Panc1 (cell line): ENCODE results near the gene ADNP. TPM values are rescaled to one million over a fixed set of nuclear protein-coding genes. Genes with fewer than 3 reads are reported as not detected.

Experiments used
- ATAC-seq: fragments of 200-7000 bp; cut with Tn5 transposase; 2 replicates; pipeline ENCODE4 v1.9.1; 2020; ENCODE audit warnings: mild to moderate bottlenecking, moderate library complexity
- BruUV-seq: library from RNA; stranded (reverse); fragments of 400-500 nt; replicated peaks from 2 replicates; lab custom pipeline; 2021; lab: Mats Ljungman, UMichigan
- CTCF ChIA-PET: fragments of 300-600 bp; sonication (Branson Sonifier 250); formaldehyde crosslinking; loops from one replicate; lab custom pipeline; 2022; ENCODE audit warnings: antibody characterized with exemption; lab: Charles Lee
- POLR2A ChIA-PET: fragments of 300-600 bp; sonication (Branson Sonifier 250); formaldehyde crosslinking; loops from one replicate; lab custom pipeline; 2022; ENCODE audit warnings: antibody characterized with exemption; lab: Charles Lee
- DNase-seq: peaks from one replicate; pipeline ENCODE4 v3.0.0-alpha.2; 2010; ENCODE audit warnings: low read depth, low spot score
- H3K27ac ChIP-seq: 2 replicates; pipeline ENCODE4 v1.5.1; 2011; ENCODE audit warnings: mild to moderate bottlenecking, low read length, inconsistent platforms
- H3K27me3 ChIP-seq: fragments of 200-500 bp; sonication (Bioruptor generic); 2 replicates; pipeline ENCODE4 v1.6.0; 2014; ENCODE audit warnings: low read length, inconsistent platforms; ENCODE audit not compliant: control insufficient read depth, insufficient read depth
- H3K36me3 ChIP-seq: fragments of 200-500 bp; sonication (Bioruptor generic); 2 replicates; pipeline ENCODE4 v1.5.1; 2014; ENCODE audit warnings: inconsistent platforms, mild to moderate bottlenecking, low read length, moderate library complexity; ENCODE audit not compliant: control insufficient read depth, insufficient read depth
- H3K4me1 ChIP-seq: 2 replicates; pipeline ENCODE4 v1.5.1; 2011; ENCODE audit warnings: inconsistent platforms, mild to moderate bottlenecking, low read length, moderate library complexity; ENCODE audit not compliant: control insufficient read depth, insufficient read depth
- H3K4me3 ChIP-seq, 2 experiments: 2 replicates each; pipeline ENCODE4 v1.5.1; 2011 to 2012; ENCODE audit warnings: low read depth in 2 of 2, low read length in 2 of 2, mild to moderate bottlenecking in 2 of 2, inconsistent platforms in 1 of 2, moderate library complexity in 1 of 2
- H3K9me3 ChIP-seq: fragments of 200-500 bp; sonication (Bioruptor generic); 2 replicates; pipeline ENCODE4 v1.5.1; 2014; ENCODE audit warnings: low read depth, mild to moderate bottlenecking, inconsistent platforms, low read length, moderate library complexity; ENCODE audit not compliant: control insufficient read depth, insufficient read depth
- POLR2AphosphoS5 ChIP-seq: IDR thresholded peaks from 2 replicates; pipeline ENCODE4 v1.6.1; 2012; ENCODE audit warnings: mild to moderate bottlenecking, low read depth, low read length, moderate library complexity
- SIN3A ChIP-seq: IDR thresholded peaks from 2 replicates; pipeline ENCODE4 v1.6.1; 2012; ENCODE audit warnings: low read depth, mild to moderate bottlenecking, low read length, moderate library complexity, borderline replicate concordance; ENCODE audit not compliant: insufficient read depth
- TCF7L2 ChIP-seq: IDR thresholded peaks from 2 replicates; pipeline ENCODE4 v1.6.1; 2011; ENCODE audit warnings: mild to moderate bottlenecking, low read depth, low read length, inconsistent platforms
- in situ Hi-C: cut with HindIII; loops from 2 replicates; pipeline ENCODE4 v1.10.0; 2016; ENCODE audit warnings: low sequenced_read_pairs, low pct_unique_long_range_greater_than_20kb
- intact Hi-C: fragments of 100-400 bp; cut with micrococcal nuclease; formaldehyde crosslinking; loops from one replicate; pipeline ENCODE4 v1.10.0; 2022; ENCODE audit not compliant: unreplicated experiment
- total RNA-seq: library from RNA; stranded (reverse); gene quantifications from one replicate; pipeline ENCODE4 v1.2.1, GENCODE V29; 2021; ENCODE audit not compliant: unreplicated experiment
- TF ChIP-seq, protein P1 (sequence below), 2 experiments: IDR thresholded peaks; 2 replicates each; pipeline ENCODE4 v1.6.1; 2011 to 2012; ENCODE audit warnings: low read depth in 2 of 2, control low read depth in 1 of 2, low read length in 1 of 2, mild to moderate bottlenecking in 1 of 2, moderate library complexity in 1 of 2; ENCODE audit not compliant: insufficient read depth in 1 of 2
- TF ChIP-seq, protein P2 (sequence below): fragments of 450-650 bp; IDR thresholded peaks from 2 replicates; pipeline ENCODE4 v1.5.1; 2017; ENCODE audit warnings: mild to moderate bottlenecking

The ADNP gene
- total RNA-seq, 1 experiment from 2014 or later, result 65.1 TPM

DNA sequence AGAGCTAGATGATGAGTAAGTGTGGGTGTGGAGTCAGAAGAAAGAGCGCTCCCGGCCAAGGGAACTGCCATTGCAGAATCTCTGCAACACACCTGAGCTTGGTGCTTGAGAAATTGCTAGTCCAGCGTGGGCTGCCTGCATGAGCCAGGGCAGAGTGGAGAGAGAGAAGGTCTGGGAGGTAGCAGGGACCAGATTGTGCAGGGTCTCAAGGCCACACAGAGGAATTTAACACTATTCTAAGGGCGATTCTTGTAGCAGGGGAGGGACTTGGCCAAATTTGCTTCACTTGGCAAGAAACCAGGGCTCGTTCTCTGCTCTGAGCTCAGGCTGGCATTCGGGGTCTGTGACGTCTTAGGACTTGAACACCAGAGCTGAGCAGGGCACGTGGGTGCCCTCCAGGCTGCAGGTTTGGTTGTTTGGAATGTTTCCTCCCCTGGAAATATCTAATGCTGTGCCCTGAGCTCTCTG, 82.9 kb downstream of the ADNP start:
- ChIA-PET CTCF (no interaction called here), POLR2A (interaction anchor here (0.6 kb wide), 2 partner anchors 77 to 936 kb away, joined by 5 to 9 read pairs; no protein-coding TSS in a partner anchor)
- DNase-seq (no peak), ATAC-seq (peak; percentile 7)
- no peak for TF ChIP-seq TCF7L2
- no peak for TF ChIP-seq POLR2AphosphoS5
- TF ChIP-seq, protein P1, sequence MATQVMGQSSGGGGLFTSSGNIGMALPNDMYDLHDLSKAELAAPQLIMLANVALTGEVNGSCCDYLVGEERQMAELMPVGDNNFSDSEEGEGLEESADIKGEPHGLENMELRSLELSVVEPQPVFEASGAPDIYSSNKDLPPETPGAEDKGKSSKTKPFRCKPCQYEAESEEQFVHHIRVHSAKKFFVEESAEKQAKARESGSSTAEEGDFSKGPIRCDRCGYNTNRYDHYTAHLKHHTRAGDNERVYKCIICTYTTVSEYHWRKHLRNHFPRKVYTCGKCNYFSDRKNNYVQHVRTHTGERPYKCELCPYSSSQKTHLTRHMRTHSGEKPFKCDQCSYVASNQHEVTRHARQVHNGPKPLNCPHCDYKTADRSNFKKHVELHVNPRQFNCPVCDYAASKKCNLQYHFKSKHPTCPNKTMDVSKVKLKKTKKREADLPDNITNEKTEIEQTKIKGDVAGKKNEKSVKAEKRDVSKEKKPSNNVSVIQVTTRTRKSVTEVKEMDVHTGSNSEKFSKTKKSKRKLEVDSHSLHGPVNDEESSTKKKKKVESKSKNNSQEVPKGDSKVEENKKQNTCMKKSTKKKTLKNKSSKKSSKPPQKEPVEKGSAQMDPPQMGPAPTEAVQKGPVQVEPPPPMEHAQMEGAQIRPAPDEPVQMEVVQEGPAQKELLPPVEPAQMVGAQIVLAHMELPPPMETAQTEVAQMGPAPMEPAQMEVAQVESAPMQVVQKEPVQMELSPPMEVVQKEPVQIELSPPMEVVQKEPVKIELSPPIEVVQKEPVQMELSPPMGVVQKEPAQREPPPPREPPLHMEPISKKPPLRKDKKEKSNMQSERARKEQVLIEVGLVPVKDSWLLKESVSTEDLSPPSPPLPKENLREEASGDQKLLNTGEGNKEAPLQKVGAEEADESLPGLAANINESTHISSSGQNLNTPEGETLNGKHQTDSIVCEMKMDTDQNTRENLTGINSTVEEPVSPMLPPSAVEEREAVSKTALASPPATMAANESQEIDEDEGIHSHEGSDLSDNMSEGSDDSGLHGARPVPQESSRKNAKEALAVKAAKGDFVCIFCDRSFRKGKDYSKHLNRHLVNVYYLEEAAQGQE (IDR thresholded peaks at IDR 0.05; ENCODE audit: insufficient read depth in 1 of 2, low read depth in 2 of 2, low read length in 1 of 2), result no peak
- TF ChIP-seq, protein P2, sequence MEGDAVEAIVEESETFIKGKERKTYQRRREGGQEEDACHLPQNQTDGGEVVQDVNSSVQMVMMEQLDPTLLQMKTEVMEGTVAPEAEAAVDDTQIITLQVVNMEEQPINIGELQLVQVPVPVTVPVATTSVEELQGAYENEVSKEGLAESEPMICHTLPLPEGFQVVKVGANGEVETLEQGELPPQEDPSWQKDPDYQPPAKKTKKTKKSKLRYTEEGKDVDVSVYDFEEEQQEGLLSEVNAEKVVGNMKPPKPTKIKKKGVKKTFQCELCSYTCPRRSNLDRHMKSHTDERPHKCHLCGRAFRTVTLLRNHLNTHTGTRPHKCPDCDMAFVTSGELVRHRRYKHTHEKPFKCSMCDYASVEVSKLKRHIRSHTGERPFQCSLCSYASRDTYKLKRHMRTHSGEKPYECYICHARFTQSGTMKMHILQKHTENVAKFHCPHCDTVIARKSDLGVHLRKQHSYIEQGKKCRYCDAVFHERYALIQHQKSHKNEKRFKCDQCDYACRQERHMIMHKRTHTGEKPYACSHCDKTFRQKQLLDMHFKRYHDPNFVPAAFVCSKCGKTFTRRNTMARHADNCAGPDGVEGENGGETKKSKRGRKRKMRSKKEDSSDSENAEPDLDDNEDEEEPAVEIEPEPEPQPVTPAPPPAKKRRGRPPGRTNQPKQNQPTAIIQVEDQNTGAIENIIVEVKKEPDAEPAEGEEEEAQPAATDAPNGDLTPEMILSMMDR, result no peak
- TF ChIP-seq SIN3A, result no peak
- in situ Hi-C loops, result no loop called here
- no peaks in the 10 kb centered on the region for H3K27me3 ChIP-seq
- intact Hi-C loops, result no loop called here
- H3K36me3 ChIP-seq, result no peaks in the 10 kb centered on the region
- peaks cover 30% of the 10 kb centered on the region for H3K4me1 ChIP-seq
- H3K9me3 ChIP-seq, result no peaks in the 10 kb centered on the region
- BruUV-seq, result no TSS peak
- peak overlapping the region; percentile 40; the same call in 1 of the 2 replicates for H3K27ac ChIP-seq
- peak overlapping the region in 1 of 2 experiments; percentile 21; a peak in 1 of 4 replicates for H3K4me3 ChIP-seq

DNA sequence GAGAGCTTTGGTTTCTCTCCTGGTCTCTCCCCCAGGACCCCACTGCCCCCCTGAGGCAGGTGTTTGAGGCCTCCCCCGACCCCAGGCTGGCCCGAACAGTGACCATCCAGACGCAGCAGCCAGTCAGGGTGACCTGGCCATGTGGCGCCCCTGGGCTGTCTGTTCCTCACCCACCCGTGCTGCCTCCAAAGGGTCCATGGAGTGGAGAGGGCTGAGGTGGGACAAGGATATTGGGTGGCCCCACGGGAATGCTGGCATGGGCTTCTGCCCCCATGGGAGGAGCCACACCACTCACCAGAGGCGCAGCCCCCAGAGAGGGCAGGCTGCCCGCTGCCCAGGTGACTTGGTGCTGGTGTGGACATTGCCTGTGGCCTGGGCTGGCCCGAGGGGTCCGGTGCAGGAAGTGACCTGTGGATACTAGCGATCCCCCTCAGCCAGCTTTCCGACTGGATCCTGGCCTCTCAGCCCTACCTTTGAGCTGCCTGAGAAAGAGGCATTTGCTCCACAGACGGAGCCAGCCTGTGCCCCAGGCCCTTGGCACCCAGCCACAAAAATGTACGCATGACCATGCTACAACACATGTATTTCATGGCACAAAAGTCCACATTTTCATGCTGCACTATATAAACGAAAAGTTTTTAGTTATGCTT, 85.5 kb downstream of the ADNP start:
- ChIA-PET CTCF (no interaction called here), POLR2A (no interaction called here)
- intact Hi-C loops, result no loop called here
- no TSS peak for BruUV-seq
- in situ Hi-C loops, result no loop called here
- Histone ChIP-seq H3K27me3 (no peaks in the 10 kb centered on the region), H3K4me1 (peaks cover 30% of the 10 kb centered on the region), H3K36me3 (no peaks in the 10 kb centered on the region), H3K4me3 (no peak overlapping the region), H3K9me3 (no peaks in the 10 kb centered on the region), H3K27ac (no peak overlapping the region)
- TF ChIP-seq, protein P1 (IDR thresholded peaks at IDR 0.05; ENCODE audit: insufficient read depth in 1 of 2, low read depth in 2 of 2, low read length in 1 of 2), result no peak
- TF ChIP-seq, protein P2, result no peak
- no peak for TF ChIP-seq SIN3A
- no peak for TF ChIP-seq POLR2AphosphoS5
- TF ChIP-seq TCF7L2, result no peak
- DNase-seq, result no peak
- no peak for ATAC-seq
